IMR-90 (cell line): Measurements from ENCODE around the gene ARID3C. TPM values are rescaled to one million over a fixed set of nuclear protein-coding genes. Genes with fewer than 3 reads are reported as not detected.
A peak's percentile ranks its signal among the peaks of the same experiment; 100 is the strongest.

Source experiments
- ATAC-seq: fragments of 200-7000 bp; cut with Tn5 transposase; 2 replicates; pipeline ENCODE4 v1.9.1; 2020; ENCODE audit warnings: low read depth, mild to moderate bottlenecking, moderate library complexity
- BruUV-seq: library from RNA; stranded (reverse); fragments of 400-500 nt; replicated peaks from 2 replicates; lab custom pipeline; 2021; lab: Mats Ljungman, UMichigan
- CTCF ChIA-PET: fragments of 300-600 bp; formaldehyde crosslinking; extraction: SDS; loops from one replicate; lab custom pipeline; 2021; ENCODE audit warnings: antibody characterized with exemption; lab: Yijun Ruan, JAX
- POLR2A ChIA-PET: fragments of 300-600 bp; sonication (Branson Sonifier 250); formaldehyde crosslinking; loops from one replicate; lab custom pipeline; 2022; ENCODE audit warnings: antibody characterized with exemption; ENCODE audit not compliant: unreplicated experiment; lab: Charles Lee
- DNase-seq: peaks from one replicate; pipeline ENCODE4 v3.0.0; 2013
- H2AFZ ChIP-seq: replicated peaks from 2 replicates; pipeline ENCODE3; 2013; ENCODE audit warnings: low read length, mild to moderate bottlenecking; ENCODE audit not compliant: poor library complexity
- H2AK5ac ChIP-seq: 2 replicates; pipeline ENCODE4 v1.6.1; 2013; ENCODE audit warnings: low read depth, low read length, inconsistent platforms
- H2AK9ac ChIP-seq: replicated peaks from 2 replicates; pipeline ENCODE3; 2013; ENCODE audit warnings: mild to moderate bottlenecking, low read depth, low read length, moderate library complexity; ENCODE audit not compliant: poor library complexity
- H2BK120ac ChIP-seq: 2 replicates; pipeline ENCODE4 v1.6.1; 2013; ENCODE audit warnings: low read depth, low read length, inconsistent platforms
- H2BK15ac ChIP-seq: 3 replicates; pipeline ENCODE4 v1.6.1; 2013; ENCODE audit warnings: low read depth, low read length, inconsistent platforms
- H2BK20ac ChIP-seq: 2 replicates; pipeline ENCODE4 v1.6.1; 2013; ENCODE audit warnings: low read depth, mild to moderate bottlenecking, inconsistent platforms, low read length, moderate library complexity
- H2BK5ac ChIP-seq: 2 replicates; pipeline ENCODE4 v1.6.1; 2013; ENCODE audit warnings: mild to moderate bottlenecking, low read depth, low read length, inconsistent platforms; ENCODE audit not compliant: poor library complexity, severe bottlenecking
- H3K14ac ChIP-seq: replicated peaks from 2 replicates; pipeline ENCODE4 v1.6.1; 2013; ENCODE audit warnings: low read depth, low read length, inconsistent platforms
- H3K18ac ChIP-seq: 2 replicates; pipeline ENCODE4 v1.6.1; 2013; ENCODE audit warnings: low read depth, low read length, control low read depth
- H3K23ac ChIP-seq: 2 replicates; pipeline ENCODE4 v1.6.1; 2013; ENCODE audit warnings: low read depth, low read length, inconsistent platforms
- H3K27ac ChIP-seq: 2 replicates; pipeline ENCODE4 v1.5.1; 2013; ENCODE audit warnings: mild to moderate bottlenecking, control low read depth, low read length; ENCODE audit not compliant: insufficient read depth
- H3K27me3 ChIP-seq: 2 replicates; pipeline ENCODE4 v1.6.1; 2013; ENCODE audit warnings: low read length; ENCODE audit not compliant: control insufficient read depth, insufficient read depth
- H3K36me3 ChIP-seq: 2 replicates; pipeline ENCODE4 v1.6.1; 2013; ENCODE audit warnings: low read length, mixed read lengths; ENCODE audit not compliant: control insufficient read depth, insufficient read depth
- H3K4ac ChIP-seq: 2 replicates; pipeline ENCODE4 v1.6.1; 2013; ENCODE audit warnings: low read depth, low read length, inconsistent platforms
- H3K4me1 ChIP-seq: 2 replicates; pipeline ENCODE4 v1.6.1; 2013; ENCODE audit warnings: low read length, mixed read lengths; ENCODE audit not compliant: control insufficient read depth, insufficient read depth
- H3K4me2 ChIP-seq: 2 replicates; pipeline ENCODE4 v1.6.1; 2013; ENCODE audit warnings: low read depth, mild to moderate bottlenecking, control low read depth, low read length, moderate library complexity
- H3K4me3 ChIP-seq: 2 replicates; pipeline ENCODE4 v1.5.1; 2013; ENCODE audit warnings: low read depth, mild to moderate bottlenecking, control low read depth, low read length, moderate library complexity; ENCODE audit not compliant: insufficient read depth
- H3K56ac ChIP-seq: 2 replicates; pipeline ENCODE4 v1.6.1; 2013; ENCODE audit warnings: low read length, inconsistent platforms; ENCODE audit not compliant: insufficient read depth; ENCODE audit errors: extremely low read depth
- H3K79me1 ChIP-seq, 2 experiments: 2 replicates each; pipeline ENCODE4 v1.6.1; 2013; ENCODE audit warnings: low read length in 2 of 2, inconsistent platforms in 1 of 2, low read depth in 1 of 2
- H3K9ac ChIP-seq: 2 replicates; pipeline ENCODE4 v1.6.1; 2013; ENCODE audit warnings: low read depth, low read length, control low read depth
- H3K9me1 ChIP-seq: 2 replicates; pipeline ENCODE4 v1.6.1; 2013; ENCODE audit warnings: low read length, inconsistent platforms; ENCODE audit not compliant: insufficient read depth
- H3K9me3 ChIP-seq: 2 replicates; pipeline ENCODE4 v1.6.1; 2013; ENCODE audit warnings: low read length; ENCODE audit not compliant: control insufficient read depth, insufficient read depth
- H4K20me1 ChIP-seq: 2 replicates; pipeline ENCODE4 v1.6.1; 2013; ENCODE audit warnings: low read length, inconsistent platforms; ENCODE audit not compliant: insufficient read depth
- H4K5ac ChIP-seq: 2 replicates; pipeline ENCODE4 v1.6.1; 2013; ENCODE audit warnings: mild to moderate bottlenecking, low read depth, low read length, control low read depth
- H4K8ac ChIP-seq, 2 experiments: 2 replicates each; pipeline ENCODE4 v1.6.1; 2013; ENCODE audit warnings: low read depth in 2 of 2, low read length in 2 of 2, control low read depth in 1 of 2, inconsistent platforms in 1 of 2
- H4K91ac ChIP-seq: 2 replicates; pipeline ENCODE4 v1.6.1; 2013; ENCODE audit warnings: low read depth, low read length, inconsistent platforms; ENCODE audit not compliant: insufficient read depth
- MAZ ChIP-seq: IDR thresholded peaks from 2 replicates; pipeline ENCODE4 v1.6.1; 2012; ENCODE audit warnings: low read depth, mild to moderate bottlenecking, low read length, improper control_type of control experiment, moderate library complexity, borderline replicate concordance
- MXI1 ChIP-seq: IDR thresholded peaks from 2 replicates; pipeline ENCODE4 v1.6.1; 2012; ENCODE audit warnings: low read depth, mild to moderate bottlenecking, low read length, moderate library complexity, borderline replicate concordance
- POLR2A ChIP-seq: IDR thresholded peaks from 2 replicates; pipeline ENCODE4 v1.6.1; 2012; ENCODE audit warnings: mild to moderate bottlenecking, low read depth, low read length
- WGBS, 2 experiments: methylation state at CpG; one replicate each; pipeline versions ENCODE4 v1.1.5 to v1.1.7; 2013; ENCODE audit warnings: missing lambda C conversion rate in 2 of 2; ENCODE audit not compliant: insufficient read length in 1 of 2; ENCODE audit errors: extremely low coverage in 2 of 2; 5-methylcytosine and 5-hydroxymethylcytosine counted together
- dilution Hi-C: fragments of 300-500 bp; cut with HindIII; formaldehyde crosslinking; loops from one replicate; pipeline ENCODE4 v1.14.3; 2018; ENCODE audit warnings: low sequenced_read_pairs; ENCODE audit not compliant: unreplicated experiment
- in situ Hi-C: fragments of 300-500 bp; cut with MboI; formaldehyde crosslinking; loops from 3 replicates; pipeline ENCODE4 v1.14.3; 2019; ENCODE audit warnings: low sequenced_read_pairs, inconsistent platforms, mixed read lengths
- intact Hi-C: fragments of 100-400 bp; cut with micrococcal nuclease; formaldehyde crosslinking; loops from 2 replicates; pipeline ENCODE4 v1.10.0; 2022
- polyA plus RNA-seq, 3 experiments: library from polyadenylated mRNA; depleted of rRNA; stranded (reverse); fragments of >200 nt; gene quantifications; 2 replicates each; pipeline ENCODE4 v1.2.3, GENCODE V29; 2012; ENCODE audit warnings: low replicate concordance in 1 of 3
- total RNA-seq: library from RNA; depleted of rRNA; stranded (reverse); fragments of >200 nt; gene quantifications from 2 replicates; pipeline ENCODE4 v1.2.3, GENCODE V29; 2012

The ARID3C gene
- total and polyA plus RNA-seq, 2 of the 4 experiments (the other 2 are of a cell fraction), result 0.07 TPM; not detected in 1

DNA sequence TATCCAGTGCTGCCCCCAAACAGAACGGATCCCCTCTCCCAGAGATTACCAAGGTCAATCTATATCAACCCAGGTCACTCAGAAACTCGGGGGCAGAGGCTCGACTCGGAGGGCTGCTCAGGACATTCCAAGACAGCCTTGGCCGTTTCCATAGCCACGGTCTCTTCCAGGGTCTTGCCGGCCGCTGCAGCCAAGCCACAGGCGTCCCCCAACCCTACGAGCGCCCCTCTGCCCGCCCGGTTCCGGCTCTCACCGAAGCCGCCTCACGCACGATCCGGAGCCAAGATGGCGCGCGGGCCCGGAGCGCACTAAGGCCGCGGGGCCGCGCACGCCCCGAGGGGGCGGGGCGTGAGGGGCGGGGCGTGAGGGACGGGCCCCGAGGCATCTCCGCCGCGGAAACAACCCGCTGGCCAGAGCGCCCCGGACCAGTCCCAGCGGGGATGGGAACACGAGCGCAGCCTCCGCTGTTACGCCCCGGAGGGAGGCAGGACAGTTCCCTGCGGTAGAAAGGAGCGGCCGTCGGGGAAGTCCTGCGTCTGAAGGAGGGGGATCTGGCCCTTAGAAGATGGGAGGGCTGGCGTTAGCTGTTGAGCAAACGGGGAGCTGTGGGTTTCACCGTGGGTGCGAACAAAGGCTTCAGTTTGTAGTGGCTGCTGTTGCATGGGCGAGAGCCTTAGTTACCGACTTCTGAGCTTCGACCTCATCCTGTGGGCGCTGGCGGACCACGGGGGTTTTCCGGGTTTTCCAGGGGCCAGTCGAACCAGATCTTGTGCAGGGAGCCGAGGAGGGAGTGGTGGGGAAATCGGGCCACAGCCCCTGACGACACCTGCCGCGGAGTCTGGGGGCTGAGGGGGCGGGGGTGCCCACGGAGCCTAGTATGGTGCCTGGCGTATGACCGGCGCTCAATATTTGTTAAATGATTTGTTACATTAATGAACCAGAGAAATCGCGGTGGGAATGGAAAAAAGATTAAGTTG is 16.8 kb downstream of the ARID3C start, which contains the start of gene RPP25L:
Gene RPP25L (minus strand): TSS at position 287 of the 977 bp plus-strand sequence. CDS start 801 bp downstream, outside the sequence.
- Histone ChIP-seq H4K91ac (peak within 1 kb of the TSS; percentile 78), H3K27ac (peak within 1 kb of the TSS; percentile 74), H2AK9ac (peak within 1 kb of the TSS; percentile 90), H3K9me3 (no peaks in the 10 kb centered on the region), H2BK5ac (peak within 1 kb of the TSS; percentile 66), H3K23ac (peak within 1 kb of the TSS; percentile 90), H2AFZ (peak within 1 kb of the TSS; percentile 97), H3K36me3 (peaks cover 15% of the 10 kb centered on the region), H4K20me1 (no peaks in the 10 kb centered on the region), H3K79me1 (peaks cover 8 to 18% of the 10 kb centered on the region in 2 experiments), H2BK20ac (no peak within 1 kb of the TSS), H3K4me2 (peak within 1 kb of the TSS; percentile 89), H2AK5ac (peak within 1 kb of the TSS; percentile 75), H3K4me3 (peak within 1 kb of the TSS; percentile 69), H2BK120ac (0 out of 2 replicates have a peak within 1 kb of the TSS, but pooled peaks have one; percentile 44), H3K14ac (peak within 1 kb of the TSS; percentile 98), H3K4ac (peak within 1 kb of the TSS; percentile 94), H4K8ac (peak within 1 kb of the TSS; percentile 92 to 99), H3K18ac (peak within 1 kb of the TSS; percentile 65), H3K4me1 (peaks cover 6% of the 10 kb centered on the region; the same call in 1 of the 2 replicates), H3K27me3 (no peaks in the 10 kb centered on the region), H3K9me1 (peaks cover 12% of the 10 kb centered on the region), H4K5ac (peak within 1 kb of the TSS; percentile 74), H2BK15ac (no peak within 1 kb of the TSS), H3K9ac (peak within 1 kb of the TSS; percentile 92), H3K56ac (peak within 1 kb of the TSS; percentile 80; the same call in 1 of the 2 replicates)
- intact Hi-C loops, result loop anchor here (1.0 kb wide), 2 partner anchors 22 to 90 kb away; no protein-coding TSS in a partner anchor
- ATAC-seq, result peak; percentile 99
- no peak for TF ChIP-seq MXI1
- peak; percentile 72 for TF ChIP-seq POLR2A
- TF ChIP-seq MAZ, result peak; percentile 76; the same call in 1 of the 2 replicates
- DNase-seq, result peak; percentile 78
- in situ Hi-C loops, result no loop called here
- WGBS, 2 experiments, result 1% methylated on average over 38 of the region's 77 CpGs; no CpG with 5 or more reads in 1 of the 2 experiments
- BruUV-seq, result no TSS peak
- CTCF ChIA-PET, result interaction anchor here (0.9 to 1.1 kb wide), 2 partner anchors 22 to 208 kb away, joined by 3 read pairs; no protein-coding TSS in a partner anchor
- POLR2A ChIA-PET, result no interaction called here
- dilution Hi-C loops, result no loop called here
